Tibial nerve (tissue), 4 donors: ENCODE data around the gene SH2D3A. TPM values are rescaled to one million over a fixed set of nuclear protein-coding genes. Genes with fewer than 3 reads are reported as not detected.

Experiments
- DNase-seq, 2 donors: peaks; one replicate each; pipeline ENCODE4 v3.0.0-alpha.2; 2019; ENCODE audit warnings: low spot score in 2 of 2
- H3K27ac ChIP-seq, 4 donors: fragments of 200-600 bp; sonication (generic) in 3 of 4; one replicate each; pipeline ENCODE4 v1.5.1; 2017 to 2019; ENCODE audit warnings: mild to moderate bottlenecking in 1 of 4
- H3K27me3 ChIP-seq, 2 donors: fragments of 200-600 bp; sonication (generic) in 1 of 2; one replicate each; pipeline versions ENCODE4 v1.5.1 to v1.6.0; 2017 to 2019
- H3K36me3 ChIP-seq, 3 donors: fragments of 200-600 bp; sonication (generic); one replicate each; pipeline ENCODE4 v1.5.1; 2018 to 2019
- H3K4me1 ChIP-seq, 4 donors: fragments of 200-600 bp; sonication (generic) in 3 of 4; one replicate each; pipeline ENCODE4 v1.5.1; 2017 to 2019
- H3K4me3 ChIP-seq, 4 donors: fragments of 200-600 bp; sonication (generic) in 3 of 4; one replicate each; pipeline ENCODE4 v1.5.1; 2017 to 2019; ENCODE audit warnings: mild to moderate bottlenecking in 1 of 4, moderate library complexity in 1 of 4
- H3K9me3 ChIP-seq, 4 donors: fragments of 200-600 bp; sonication (generic) in 3 of 4; one replicate each; pipeline ENCODE4 v1.5.1; 2017 to 2019
- EP300 ChIP-seq, 2 donors: sonication (generic); formaldehyde crosslinking; IDR thresholded peaks; one replicate each; pipeline ENCODE4 v1.6.1; 2017; ENCODE audit warnings: antibody characterized with exemption in 2 of 2, mild to moderate bottlenecking in 1 of 2
- POLR2A ChIP-seq, 2 donors: fragments of 450-650 bp; IDR thresholded peaks; one replicate each; pipeline ENCODE4 v1.6.1; 2017; ENCODE audit warnings: antibody characterized with exemption in 2 of 2, mild to moderate bottlenecking in 2 of 2, moderate library complexity in 2 of 2
- WGBS, 2 donors: methylation state at CpG; one replicate each; pipeline ENCODE4 v1.1.5; 2018; 5-methylcytosine and 5-hydroxymethylcytosine counted together
- total RNA-seq, 4 donors: library from RNA; depleted of rRNA; stranded (reverse); fragments of >200 nt; gene quantifications; one replicate each; pipeline ENCODE4 v1.1.0, GENCODE V29; 2016
- TF ChIP-seq, protein P1 (sequence below), 5 experiments: fragments of 200-600 bp in 3 of 5; fragments of 450-650 bp in 2 of 5; sonication (generic) in 3 of 5; IDR thresholded peaks; one replicate each; pipeline ENCODE4 v1.5.1; 2016 to 2019; ENCODE audit warnings: antibody characterized with exemption in 5 of 5, mild to moderate bottlenecking in 3 of 5, moderate library complexity in 2 of 5

SH2D3A gene
- total RNA-seq, 4 donors from 2014 or later = 0.39 to 4.2 (median 0.44) TPM; not detected in 1

DNA sequence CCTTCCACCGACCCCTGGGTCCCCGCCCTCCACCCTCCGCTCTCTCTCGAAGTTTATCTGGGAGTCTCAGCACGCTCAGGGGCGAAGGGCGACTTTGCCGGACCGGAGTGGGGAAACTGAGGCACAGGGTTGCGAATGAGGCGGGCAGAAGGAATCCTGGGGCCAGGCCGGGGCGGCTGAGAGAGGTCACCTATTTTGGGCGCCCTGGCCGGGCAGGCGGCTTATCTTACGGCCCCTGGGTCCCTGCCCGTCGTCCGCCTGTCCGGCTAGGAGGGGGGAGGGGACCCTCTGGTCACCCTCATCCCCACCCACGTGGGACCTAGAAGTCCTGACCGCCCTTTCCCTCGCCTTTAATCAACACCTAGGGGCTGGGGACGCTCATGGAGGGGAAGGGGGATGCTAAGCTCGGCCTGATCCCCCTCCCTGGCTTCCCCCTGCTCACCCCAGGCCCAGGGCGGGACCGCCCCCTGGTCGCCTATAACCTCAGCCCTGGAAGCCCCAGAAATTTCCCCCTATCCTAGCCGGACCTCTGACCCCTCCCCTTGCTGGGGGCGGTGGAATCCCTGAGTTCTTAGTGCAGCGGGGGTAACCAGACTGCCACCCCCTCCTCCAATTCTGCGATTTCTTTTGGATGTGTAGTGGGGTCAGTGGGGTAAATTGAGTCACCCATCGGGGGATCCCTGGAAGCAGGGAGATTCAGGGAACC, 27.2 kb downstream of the SH2D3A start:
- DNase-seq = no peak
- H3K4me1 ChIP-seq = peaks cover 0 to 76% (median 43%) of the 10 kb centered on the region in 4 donors
- peak overlapping the region; percentile 87 to 97 (median 92) for H3K27ac ChIP-seq
- H3K36me3 ChIP-seq = peaks cover 0 to 25% (median 0%) of the 10 kb centered on the region in 3 donors
- TF ChIP-seq POLR2A (IDR thresholded peaks at IDR 0.05) (no peak), EP300 (IDR thresholded peaks at IDR 0.05) (no peak)
- TF ChIP-seq, protein P1, sequence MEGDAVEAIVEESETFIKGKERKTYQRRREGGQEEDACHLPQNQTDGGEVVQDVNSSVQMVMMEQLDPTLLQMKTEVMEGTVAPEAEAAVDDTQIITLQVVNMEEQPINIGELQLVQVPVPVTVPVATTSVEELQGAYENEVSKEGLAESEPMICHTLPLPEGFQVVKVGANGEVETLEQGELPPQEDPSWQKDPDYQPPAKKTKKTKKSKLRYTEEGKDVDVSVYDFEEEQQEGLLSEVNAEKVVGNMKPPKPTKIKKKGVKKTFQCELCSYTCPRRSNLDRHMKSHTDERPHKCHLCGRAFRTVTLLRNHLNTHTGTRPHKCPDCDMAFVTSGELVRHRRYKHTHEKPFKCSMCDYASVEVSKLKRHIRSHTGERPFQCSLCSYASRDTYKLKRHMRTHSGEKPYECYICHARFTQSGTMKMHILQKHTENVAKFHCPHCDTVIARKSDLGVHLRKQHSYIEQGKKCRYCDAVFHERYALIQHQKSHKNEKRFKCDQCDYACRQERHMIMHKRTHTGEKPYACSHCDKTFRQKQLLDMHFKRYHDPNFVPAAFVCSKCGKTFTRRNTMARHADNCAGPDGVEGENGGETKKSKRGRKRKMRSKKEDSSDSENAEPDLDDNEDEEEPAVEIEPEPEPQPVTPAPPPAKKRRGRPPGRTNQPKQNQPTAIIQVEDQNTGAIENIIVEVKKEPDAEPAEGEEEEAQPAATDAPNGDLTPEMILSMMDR (IDR thresholded peaks at IDR 0.05) = no peak
- 0 to 1% methylated on average over 27 to 34 of the region's 34 CpGs for WGBS, 2 donors
- no peaks in the 10 kb centered on the region for H3K27me3 ChIP-seq
- H3K9me3 ChIP-seq = no peaks in the 10 kb centered on the region
- peak overlapping the region; percentile 85 to 88 (median 87) for H3K4me3 ChIP-seq

DNA sequence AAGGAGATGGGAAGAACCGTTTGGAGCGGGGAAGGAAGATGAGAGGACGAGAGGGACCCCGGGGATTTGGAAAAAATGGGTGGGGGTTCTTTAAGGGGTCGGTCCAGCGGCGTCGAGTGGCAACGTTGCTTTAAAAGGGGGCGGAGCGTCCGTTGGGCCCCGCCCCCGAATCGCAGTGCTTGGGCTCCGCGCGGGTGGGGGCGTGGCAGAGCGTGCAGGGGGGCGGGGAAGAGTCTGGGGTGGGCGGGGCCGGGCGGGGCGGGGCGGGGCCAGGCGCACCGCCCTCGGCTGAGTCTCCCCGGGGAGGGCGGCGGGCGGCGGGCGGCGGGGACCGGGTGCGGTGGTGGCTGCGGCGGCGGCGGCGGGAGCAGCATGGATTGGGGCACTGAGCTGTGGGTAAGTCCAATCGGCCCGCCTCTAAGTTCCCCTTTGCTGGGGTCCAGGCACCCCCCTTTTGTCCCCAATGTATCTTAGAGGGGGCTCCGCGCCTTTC, 27.8 kb downstream of the SH2D3A start, which contains the start of gene TRIP10:
Gene TRIP10, plus strand, starts transcription at position 291 of the 493 bp plus-strand sequence. Its CDS starts 82 bp downstream, at position 373.
- H3K27me3 ChIP-seq = no peaks in the 10 kb centered on the region
- H3K4me3 ChIP-seq = peak within 1 kb of the TSS; percentile 85 to 88 (median 87)
- no peaks in the 10 kb centered on the region for H3K9me3 ChIP-seq
- peak within 1 kb of the TSS; percentile 87 to 98 (median 94) for H3K27ac ChIP-seq
- 0 to 1% methylated on average over 16 to 23 of the region's 47 CpGs for whole genome bisulfite sequencing, 2 donors
- DNase-seq = peak; percentile 85 to 86
- peaks cover 0 to 70% (median 37%) of the 10 kb centered on the region in 4 donors for H3K4me1 ChIP-seq
- TF ChIP-seq EP300 (IDR thresholded peaks at IDR 0.05) (peak in 1 of 2 donors; percentile 61), POLR2A (IDR thresholded peaks at IDR 0.05) (peak; percentile 50 to 72)
- TF ChIP-seq, protein P1 (IDR thresholded peaks at IDR 0.05) = no peak
- peaks cover 0 to 28% (median 0%) of the 10 kb centered on the region in 3 donors for H3K36me3 ChIP-seq

DNA sequence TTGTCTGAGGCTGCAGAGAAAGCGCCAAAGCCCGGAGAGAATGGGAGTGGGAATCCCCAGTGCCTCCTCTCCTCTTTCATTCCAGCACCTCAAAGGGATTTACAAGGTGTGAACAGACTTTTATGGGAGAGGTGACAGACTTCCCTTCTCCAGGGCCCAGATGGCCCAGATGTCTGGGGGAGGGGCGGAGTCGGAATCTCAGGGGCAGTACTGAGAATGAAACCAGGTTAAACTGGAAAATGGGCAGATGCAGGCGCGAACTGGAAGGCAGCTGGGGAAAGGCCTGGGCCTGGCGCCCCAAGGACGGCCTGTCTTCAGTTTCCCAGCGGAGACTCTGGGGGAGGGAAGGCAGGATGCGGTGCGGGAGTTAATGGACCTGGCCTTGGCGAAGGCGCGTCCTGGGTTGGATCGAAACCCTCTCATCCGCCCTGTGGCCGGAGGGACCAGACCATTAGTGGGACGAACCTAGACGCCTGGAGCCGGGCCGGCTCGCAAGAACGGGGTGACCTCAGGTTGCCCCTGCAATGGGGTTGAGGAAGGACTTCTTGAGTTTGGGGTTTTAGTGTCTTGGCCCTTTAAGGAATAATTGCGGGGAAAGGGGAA, 28.3 kb downstream of the SH2D3A start:
- no peak for DNase-seq
- TF ChIP-seq, protein P1 (IDR thresholded peaks at IDR 0.05) = no peak
- TF ChIP-seq EP300 (IDR thresholded peaks at IDR 0.05) (no peak), POLR2A (IDR thresholded peaks at IDR 0.05) (no peak)
- Histone ChIP-seq H3K9me3 (no peaks in the 10 kb centered on the region), H3K27ac (peak overlapping the region; percentile 76 to 98 (median 94)), H3K36me3 (peaks cover 0 to 28% (median 0%) of the 10 kb centered on the region in 3 donors), H3K4me3 (peak overlapping the region; percentile 34 to 88 (median 63)), H3K4me1 (peaks cover 0 to 65% (median 32%) of the 10 kb centered on the region in 4 donors), H3K27me3 (no peaks in the 10 kb centered on the region)
- WGBS, 2 donors = 10 to 16% methylated on average over 24 of the region's 24 CpGs

DNA sequence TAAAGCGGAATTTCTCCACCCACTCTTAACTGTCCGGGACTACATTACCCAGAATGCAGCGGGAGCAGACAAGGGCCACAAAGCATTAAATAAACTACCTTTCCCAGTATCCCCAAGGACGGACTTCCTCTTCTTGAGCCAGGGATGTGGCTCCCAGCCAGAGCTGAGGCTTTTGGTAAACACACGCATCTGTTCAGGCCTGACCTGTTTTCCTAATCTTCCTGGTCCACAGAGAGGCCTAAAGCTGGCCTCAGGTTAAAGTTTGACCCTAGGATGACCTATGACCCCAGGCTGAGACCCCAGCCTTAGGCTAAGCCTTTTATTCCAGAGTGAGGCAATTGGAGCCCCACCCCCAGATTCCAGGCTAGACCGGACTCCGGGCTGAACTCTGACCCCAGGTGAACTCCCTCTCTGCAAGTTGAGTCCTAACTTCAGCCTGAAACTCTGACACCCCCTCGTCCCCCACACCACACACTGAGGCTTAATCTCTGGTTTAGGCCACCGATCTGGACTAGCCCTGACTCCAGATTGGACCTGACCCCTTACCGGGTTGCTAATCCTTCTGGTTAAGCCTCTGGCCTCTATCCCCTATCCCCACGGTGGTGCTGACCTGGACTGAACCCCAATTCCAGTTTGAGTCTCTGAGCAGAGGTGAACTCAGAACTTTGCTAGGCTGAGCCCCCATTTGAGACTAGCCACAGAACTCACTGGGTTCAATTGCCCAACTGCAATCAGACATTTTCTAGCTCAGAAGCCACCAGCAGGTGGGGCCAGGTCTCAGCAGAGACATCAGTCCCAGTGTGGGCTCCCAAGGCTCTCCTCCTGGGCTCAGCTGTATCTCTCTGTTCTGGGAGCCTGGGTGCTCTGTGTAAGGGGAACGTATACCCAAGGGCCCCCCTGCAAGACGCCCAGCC, 29.1 kb downstream of the SH2D3A start:
- peak overlapping the region in 2 of 4 donors; percentile 40 to 88 for H3K4me3 ChIP-seq

More for the DNA sequence above, 29.1 kb downstream of the SH2D3A start:
- Histone ChIP-seq H3K27me3 (no peaks in the 10 kb centered on the region), H3K36me3 (peaks cover 0 to 28% (median 0%) of the 10 kb centered on the region in 3 donors), H3K27ac (peak overlapping the region; percentile 76 to 98 (median 94)), H3K4me1 (peaks cover 0 to 57% (median 31%) of the 10 kb centered on the region in 4 donors), H3K9me3 (no peaks in the 10 kb centered on the region)
- WGBS, 2 donors = 9 to 13% methylated on average over 13 of the region's 13 CpGs
- peak; percentile 96 to 100 for DNase-seq
- TF ChIP-seq POLR2A (IDR thresholded peaks at IDR 0.05) (no peak), EP300 (IDR thresholded peaks at IDR 0.05) (peak; percentile 80 to 93)
- TF ChIP-seq, protein P1 (IDR thresholded peaks at IDR 0.05) = peak; percentile 59 to 81 (median 65)
